CD14-positive monocyte (primary cell): Measurements from ENCODE around the gene GNL2. TPM values are rescaled to one million over a fixed set of nuclear protein-coding genes. Genes with fewer than 3 reads are reported as not detected.

Experiments
- DNase-seq, 3 donors: peaks; one replicate each; pipeline ENCODE4 v3.0.0-alpha.2; 2011 to 2022
- H2AFZ ChIP-seq: 2 replicates; pipeline ENCODE4 v1.6.0; 2012; ENCODE audit warnings: mild to moderate bottlenecking, low read depth, low read length, inconsistent platforms; ENCODE audit not compliant: insufficient read depth, poor library complexity, severe bottlenecking
- H3K27ac ChIP-seq, 2 donors: 1 replicate in 1 of 2; 2 replicates in 1 of 2; pipeline ENCODE4 v1.5.1; 2012 to 2013; ENCODE audit warnings: low read length in 2 of 2, control low read depth in 1 of 2, inconsistent platforms in 1 of 2, low read depth in 1 of 2, mild to moderate bottlenecking in 1 of 2
- H3K27me3 ChIP-seq, 2 donors: one replicate each; pipeline versions ENCODE4 v1.6.0 to v1.6.1; 2011 to 2013; ENCODE audit warnings: low read length in 2 of 2; ENCODE audit not compliant: control insufficient read depth in 2 of 2, insufficient read depth in 2 of 2
- H3K36me3 ChIP-seq, 2 donors: replicated peaks in 1 of 2; 1 replicate in 1 of 2; 2 replicates in 1 of 2; pipeline versions ENCODE4 v1.5.1 to v1.6.1; 2012 to 2013; ENCODE audit warnings: low read length in 2 of 2, control low read depth in 1 of 2, inconsistent platforms in 1 of 2, mild to moderate bottlenecking in 1 of 2; ENCODE audit not compliant: insufficient read depth in 2 of 2, control insufficient read depth in 1 of 2
- H3K4me1 ChIP-seq, 2 donors: 1 replicate in 1 of 2; 2 replicates in 1 of 2; pipeline versions ENCODE4 v1.5.1 to v1.6.1; 2012 to 2013; ENCODE audit warnings: low read length in 2 of 2, control low read depth in 1 of 2, inconsistent platforms in 1 of 2, mild to moderate bottlenecking in 1 of 2, moderate library complexity in 1 of 2; ENCODE audit not compliant: insufficient read depth in 2 of 2, control insufficient read depth in 1 of 2
- H3K4me2 ChIP-seq: replicated peaks from 2 replicates; pipeline ENCODE3; 2012; ENCODE audit warnings: low read length, moderate library complexity, mild to moderate bottlenecking; ENCODE audit not compliant: poor library complexity, severe bottlenecking; ENCODE audit errors: extremely low read depth
- H3K4me3 ChIP-seq, 3 experiments: fragments of 200-600 bp in 1 of 3; sonication (generic) in 1 of 3; replicated peaks in 1 of 3; 1 replicate in 2 of 3; 2 replicates in 1 of 3; pipeline ENCODE4 v1.5.1; 2011 to 2013; ENCODE audit warnings: low read length in 3 of 3, mild to moderate bottlenecking in 3 of 3, control low read depth in 2 of 3, low read depth in 2 of 3, inconsistent platforms in 1 of 3, moderate library complexity in 1 of 3
- H3K79me2 ChIP-seq: 2 replicates; pipeline ENCODE4 v1.6.0; 2012; ENCODE audit warnings: mild to moderate bottlenecking, control low read depth, inconsistent platforms, low read length, moderate library complexity; ENCODE audit not compliant: insufficient read depth
- H3K9ac ChIP-seq: 2 replicates; pipeline ENCODE4 v1.6.0; 2017; ENCODE audit warnings: low read length, mild to moderate bottlenecking; ENCODE audit not compliant: insufficient read depth, poor library complexity, severe bottlenecking
- H3K9me3 ChIP-seq, 2 donors: replicated peaks in 1 of 2; 1 replicate in 1 of 2; 2 replicates in 1 of 2; pipeline versions ENCODE4 v1.5.1 to v1.6.1; 2012 to 2013; ENCODE audit warnings: low read length in 2 of 2, control low read depth in 1 of 2; ENCODE audit not compliant: control insufficient read depth in 1 of 2, insufficient read depth in 1 of 2
- H4K20me1 ChIP-seq: 2 replicates; pipeline ENCODE4 v1.6.0; 2012; ENCODE audit warnings: mild to moderate bottlenecking, low read length, control low read depth, moderate library complexity; ENCODE audit not compliant: insufficient read depth
- H3K27ac Mint-ChIP-seq, 7 donors: one replicate each; pipeline ENCODE4 v1.8.0; 2020; ENCODE audit warnings: mild to moderate bottlenecking in 7 of 7, mixed read lengths in 7 of 7, moderate library complexity in 6 of 7, inconsistent platforms in 2 of 7
- H3K27me3 Mint-ChIP-seq, 3 donors: one replicate each; pipeline ENCODE4 v1.8.0; 2021 to 2022; ENCODE audit warnings: low read depth in 3 of 3, mild to moderate bottlenecking in 3 of 3, mixed read lengths in 3 of 3, moderate library complexity in 3 of 3, inconsistent platforms in 1 of 3
- H3K36me3 Mint-ChIP-seq, 2 donors: one replicate each; pipeline ENCODE4 v1.8.0; 2020; ENCODE audit warnings: mixed read lengths in 2 of 2, inconsistent platforms in 1 of 2, mild to moderate bottlenecking in 1 of 2
- H3K4me1 Mint-ChIP-seq: one replicate; pipeline ENCODE4 v1.8.0; 2020; ENCODE audit warnings: mild to moderate bottlenecking, mixed read lengths
- H3K4me3 Mint-ChIP-seq, 2 donors: one replicate each; pipeline ENCODE4 v1.8.0; 2020; ENCODE audit warnings: mild to moderate bottlenecking in 2 of 2, mixed read lengths in 2 of 2, moderate library complexity in 1 of 2
- H3K9me3 Mint-ChIP-seq, 7 donors: one replicate each; pipeline ENCODE4 v1.8.0; 2020 to 2022; ENCODE audit warnings: mixed read lengths in 7 of 7, mild to moderate bottlenecking in 6 of 7, moderate library complexity in 6 of 7, inconsistent platforms in 2 of 7
- WGBS: methylation state at CpG from one replicate; pipeline ENCODE4 v1.1.5; 2013; ENCODE audit warnings: missing lambda C conversion rate; ENCODE audit not compliant: insufficient coverage; 5-methylcytosine and 5-hydroxymethylcytosine counted together
- intact Hi-C, 2 donors: fragments of 100-400 bp; cut with micrococcal nuclease; formaldehyde crosslinking; loops; one replicate each; pipeline versions ENCODE4 v1.15.0 to v1.15.1; 2023
- polyA plus RNA-seq, 3 donors: library from polyadenylated mRNA; depleted of rRNA in 1 of 3; unstranded in 2 of 3; stranded (reverse) in 1 of 3; fragments of 300-500 nt in 2 of 3; fragments of >200 nt in 1 of 3; fragmentation: Illumina TruSeq in 2 of 3; gene quantifications; 1 replicate in 2 of 3; 2 replicates in 1 of 3; pipeline ENCODE4 v1.2.3, GENCODE V29; 2012 to 2021
- TF ChIP-seq, protein P1 (sequence below): fragments of 200-600 bp; IDR thresholded peaks from one replicate; pipeline ENCODE4 v1.8.0; 2022; ENCODE audit warnings: antibody characterized with exemption, mild to moderate bottlenecking

GNL2 gene
- polyA plus RNA-seq, 3 donors = 22.2 to 37.2 (median 35.4) TPM

DNA sequence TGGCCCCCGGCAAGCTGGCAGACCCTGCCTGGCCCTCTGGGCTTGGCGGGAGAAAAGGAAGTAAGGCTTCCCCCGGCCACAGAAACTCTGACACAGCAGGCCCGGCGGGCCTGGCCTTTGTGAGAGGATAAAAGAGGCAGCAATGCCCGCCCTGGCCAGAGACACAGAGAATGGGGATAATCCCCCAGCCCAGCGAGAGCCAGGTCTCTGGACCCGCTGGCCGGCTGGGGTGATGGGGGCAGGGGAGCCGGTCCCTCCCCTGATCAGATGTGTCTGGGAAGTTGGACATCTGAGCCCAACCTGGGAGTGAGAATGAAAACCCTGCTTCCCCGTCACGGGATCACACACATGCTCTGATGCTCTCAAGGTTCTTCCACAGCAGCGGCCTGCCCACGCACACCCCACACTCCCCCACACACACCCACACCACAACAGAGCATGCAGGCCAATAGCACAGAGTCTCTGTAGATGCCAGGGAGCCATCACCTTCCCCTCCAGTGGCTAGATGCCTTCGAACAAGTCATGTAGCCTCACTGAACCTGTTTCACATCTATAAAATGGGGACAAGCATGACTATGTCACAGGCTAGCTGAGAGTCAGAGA, 34.8 kb upstream of the GNL2 start:
- Mint-ChIP-seq H3K27ac (peak overlapping the region in 1 of 7 donors; percentile 64), H3K4me1 (peaks cover 8% of the 10 kb centered on the region), H3K9me3 (peaks cover 0 to 12% (median 6%) of the 10 kb centered on the region in 7 donors), H3K27me3 (peaks cover 64 to 83% (median 71%) of the 10 kb centered on the region in 3 donors), H3K36me3 (peaks cover 0 to 3% of the 10 kb centered on the region in 2 donors), H3K4me3 (peak overlapping the region in 1 of 2 donors; percentile 54)
- Histone ChIP-seq H3K36me3 (no peaks in the 10 kb centered on the region), H3K27ac (no peak overlapping the region), H3K79me2 (no peaks in the 10 kb centered on the region), H3K4me3 (no peak overlapping the region), H4K20me1 (no peaks in the 10 kb centered on the region), H3K4me2 (no peak overlapping the region), H3K9me3 (peaks cover 0 to 25% of the 10 kb centered on the region in 2 donors), H3K4me1 (peaks cover 0 to 9% of the 10 kb centered on the region in 2 donors), H3K9ac (no peak overlapping the region), H3K27me3 (peaks cover 38 to 64% of the 10 kb centered on the region in 2 donors), H2AFZ (no peak overlapping the region)
- TF ChIP-seq, protein P1, sequence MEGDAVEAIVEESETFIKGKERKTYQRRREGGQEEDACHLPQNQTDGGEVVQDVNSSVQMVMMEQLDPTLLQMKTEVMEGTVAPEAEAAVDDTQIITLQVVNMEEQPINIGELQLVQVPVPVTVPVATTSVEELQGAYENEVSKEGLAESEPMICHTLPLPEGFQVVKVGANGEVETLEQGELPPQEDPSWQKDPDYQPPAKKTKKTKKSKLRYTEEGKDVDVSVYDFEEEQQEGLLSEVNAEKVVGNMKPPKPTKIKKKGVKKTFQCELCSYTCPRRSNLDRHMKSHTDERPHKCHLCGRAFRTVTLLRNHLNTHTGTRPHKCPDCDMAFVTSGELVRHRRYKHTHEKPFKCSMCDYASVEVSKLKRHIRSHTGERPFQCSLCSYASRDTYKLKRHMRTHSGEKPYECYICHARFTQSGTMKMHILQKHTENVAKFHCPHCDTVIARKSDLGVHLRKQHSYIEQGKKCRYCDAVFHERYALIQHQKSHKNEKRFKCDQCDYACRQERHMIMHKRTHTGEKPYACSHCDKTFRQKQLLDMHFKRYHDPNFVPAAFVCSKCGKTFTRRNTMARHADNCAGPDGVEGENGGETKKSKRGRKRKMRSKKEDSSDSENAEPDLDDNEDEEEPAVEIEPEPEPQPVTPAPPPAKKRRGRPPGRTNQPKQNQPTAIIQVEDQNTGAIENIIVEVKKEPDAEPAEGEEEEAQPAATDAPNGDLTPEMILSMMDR = no peak
- 32% methylated on average over 14 of the region's 15 CpGs for WGBS
- intact Hi-C loops = no loop called here
- no peak for DNase-seq

DNA sequence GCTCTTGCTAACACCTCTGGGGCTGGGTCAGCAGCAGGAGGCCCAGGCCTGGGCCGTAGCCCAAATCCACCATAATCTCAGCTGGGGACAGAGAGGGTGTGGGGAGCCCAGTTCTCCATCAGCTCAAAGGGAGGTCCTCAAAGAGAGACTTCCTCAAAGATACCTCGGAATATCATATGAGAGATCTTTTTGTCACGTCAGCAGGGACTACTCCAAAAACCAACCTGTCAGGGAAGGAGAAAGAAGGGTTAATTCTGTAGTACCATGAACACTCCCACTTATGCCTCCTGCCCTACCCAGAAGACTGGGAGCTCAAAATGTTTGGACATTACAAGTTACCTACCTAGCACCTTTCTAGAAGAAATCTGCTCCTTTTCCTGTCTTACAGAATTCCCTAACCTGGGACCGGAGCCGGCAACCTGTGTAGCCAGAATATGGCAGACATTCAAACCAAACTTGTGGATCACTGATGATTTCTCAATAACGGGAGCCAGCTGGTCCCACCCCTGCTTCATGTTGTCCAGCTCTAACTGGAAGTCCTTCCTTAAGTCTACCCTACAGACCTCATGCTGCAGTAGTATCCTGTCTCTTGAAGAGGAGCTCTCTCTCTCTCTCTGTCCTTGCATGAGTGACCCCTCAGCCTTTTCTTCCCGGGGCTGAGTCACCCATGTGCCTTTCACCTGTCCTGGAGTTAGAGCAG, 34.1 kb upstream of the GNL2 start:
- Histone ChIP-seq H3K4me2 (no peak overlapping the region), H2AFZ (no peak overlapping the region), H3K9me3 (peaks cover 0 to 19% of the 10 kb centered on the region in 2 donors), H4K20me1 (no peaks in the 10 kb centered on the region), H3K27me3 (peaks cover 32 to 57% of the 10 kb centered on the region in 2 donors), H3K9ac (no peak overlapping the region), H3K4me3 (no peak overlapping the region), H3K27ac (no peak overlapping the region), H3K79me2 (no peaks in the 10 kb centered on the region), H3K4me1 (peaks cover 0 to 9% of the 10 kb centered on the region in 2 donors), H3K36me3 (no peaks in the 10 kb centered on the region)
- TF ChIP-seq, protein P1 = no peak
- Mint-ChIP-seq H3K9me3 (peaks cover 0 to 12% (median 6%) of the 10 kb centered on the region in 7 donors), H3K4me1 (peaks cover 5% of the 10 kb centered on the region), H3K36me3 (no peaks in the 10 kb centered on the region), H3K27me3 (peaks cover 60 to 79% (median 65%) of the 10 kb centered on the region in 3 donors), H3K4me3 (no peak overlapping the region), H3K27ac (peak overlapping the region in 1 of 7 donors; percentile 64)
- intact Hi-C loops = no loop called here
- 61% methylated on average over 4 of the region's 7 CpGs for WGBS
- DNase-seq = no peak
